ENCODE measurements around the gene HOXD12.

HOXD12 gene

GRCh38 chr2:176071330-176072291, 28.0 kb upstream of the HOXD12 start:
- H3K4me2 ChIP-seq (ENCODE audit: low read length) = no peak overlapping the region
- H3F3A ChIP-seq (ENCODE audit: insufficient read depth, low read length) = no peaks in the 10 kb centered on the region
- no peaks in the 10 kb centered on the region for H3K27me3 ChIP-seq (ENCODE audit: insufficient read depth, low read length)
- H3K9me3 ChIP-seq (ENCODE audit: low read length) = no peaks in the 10 kb centered on the region
- TF ChIP-seq EZH2 (IDR thresholded peaks at IDR 0.05; ENCODE audit: borderline replicate concordance, low read length) = no peak
- TF ChIP-seq, protein P1, sequence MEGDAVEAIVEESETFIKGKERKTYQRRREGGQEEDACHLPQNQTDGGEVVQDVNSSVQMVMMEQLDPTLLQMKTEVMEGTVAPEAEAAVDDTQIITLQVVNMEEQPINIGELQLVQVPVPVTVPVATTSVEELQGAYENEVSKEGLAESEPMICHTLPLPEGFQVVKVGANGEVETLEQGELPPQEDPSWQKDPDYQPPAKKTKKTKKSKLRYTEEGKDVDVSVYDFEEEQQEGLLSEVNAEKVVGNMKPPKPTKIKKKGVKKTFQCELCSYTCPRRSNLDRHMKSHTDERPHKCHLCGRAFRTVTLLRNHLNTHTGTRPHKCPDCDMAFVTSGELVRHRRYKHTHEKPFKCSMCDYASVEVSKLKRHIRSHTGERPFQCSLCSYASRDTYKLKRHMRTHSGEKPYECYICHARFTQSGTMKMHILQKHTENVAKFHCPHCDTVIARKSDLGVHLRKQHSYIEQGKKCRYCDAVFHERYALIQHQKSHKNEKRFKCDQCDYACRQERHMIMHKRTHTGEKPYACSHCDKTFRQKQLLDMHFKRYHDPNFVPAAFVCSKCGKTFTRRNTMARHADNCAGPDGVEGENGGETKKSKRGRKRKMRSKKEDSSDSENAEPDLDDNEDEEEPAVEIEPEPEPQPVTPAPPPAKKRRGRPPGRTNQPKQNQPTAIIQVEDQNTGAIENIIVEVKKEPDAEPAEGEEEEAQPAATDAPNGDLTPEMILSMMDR (IDR thresholded peaks at IDR 0.05; ENCODE audit: low read length) = no peak
- no peaks in the 10 kb centered on the region for H3K79me2 ChIP-seq (ENCODE audit: insufficient read depth, low read length)
- no peak overlapping the region for H2AFZ ChIP-seq (ENCODE audit: low read length)
- no peaks in the 10 kb centered on the region for H4K20me1 ChIP-seq (ENCODE audit: insufficient read depth, low read length)
- no peak overlapping the region for H3K9ac ChIP-seq (ENCODE audit: low read length)
- no peak overlapping the region for H3K4me3 ChIP-seq (ENCODE audit: low read depth, low read length, poor library complexity, severe bottlenecking)
- no peaks in the 10 kb centered on the region for H3K9me2 ChIP-seq (ENCODE audit: low read depth, low read length)
- H3K36me3 ChIP-seq (ENCODE audit: insufficient read depth, low read length) = no peaks in the 10 kb centered on the region
- H3K27ac ChIP-seq (ENCODE audit: low read depth, low read length, poor library complexity, severe bottlenecking) = no peak overlapping the region
- no peaks in the 10 kb centered on the region for H3K4me1 ChIP-seq (ENCODE audit: insufficient read depth, low read length, severe bottlenecking)

GRCh38 chr2:176072292-176072669, 27.3 kb upstream of the HOXD12 start:
- Histone ChIP-seq H3K27ac (ENCODE audit: low read depth, low read length, poor library complexity, severe bottlenecking) (no peak overlapping the region), H3K9me3 (ENCODE audit: low read length) (no peaks in the 10 kb centered on the region), H2AFZ (ENCODE audit: low read length) (no peak overlapping the region), H3F3A (ENCODE audit: insufficient read depth, low read length) (no peaks in the 10 kb centered on the region), H3K4me1 (ENCODE audit: insufficient read depth, low read length, severe bottlenecking) (no peaks in the 10 kb centered on the region), H3K9me2 (ENCODE audit: low read depth, low read length) (no peaks in the 10 kb centered on the region), H3K79me2 (ENCODE audit: insufficient read depth, low read length) (no peaks in the 10 kb centered on the region), H3K9ac (ENCODE audit: low read length) (no peak overlapping the region), H3K27me3 (ENCODE audit: insufficient read depth, low read length) (no peaks in the 10 kb centered on the region), H3K4me2 (ENCODE audit: low read length) (no peak overlapping the region), H3K4me3 (ENCODE audit: low read depth, low read length, poor library complexity, severe bottlenecking) (no peak overlapping the region), H3K36me3 (ENCODE audit: insufficient read depth, low read length) (no peaks in the 10 kb centered on the region), H4K20me1 (ENCODE audit: insufficient read depth, low read length) (no peaks in the 10 kb centered on the region)
- TF ChIP-seq, protein P1 (IDR thresholded peaks at IDR 0.05; ENCODE audit: low read length) = no peak
- no peak for TF ChIP-seq EZH2 (IDR thresholded peaks at IDR 0.05; ENCODE audit: borderline replicate concordance, low read length)

- Histone ChIP-seq H3K4me1 (ENCODE audit: insufficient read depth, low read length, severe bottlenecking) (no peaks in the 10 kb centered on the region), H3F3A (ENCODE audit: insufficient read depth, low read length) (no peaks in the 10 kb centered on the region), H3K36me3 (ENCODE audit: insufficient read depth, low read length) (no peaks in the 10 kb centered on the region), H2AFZ (ENCODE audit: low read length) (no peak overlapping the region), H3K9me3 (ENCODE audit: low read length) (no peaks in the 10 kb centered on the region), H3K4me2 (ENCODE audit: low read length) (no peak overlapping the region), H3K9me2 (ENCODE audit: low read depth, low read length) (no peaks in the 10 kb centered on the region), H3K27me3 (ENCODE audit: insufficient read depth, low read length) (no peaks in the 10 kb centered on the region), H3K79me2 (ENCODE audit: insufficient read depth, low read length) (no peaks in the 10 kb centered on the region), H3K27ac (ENCODE audit: low read depth, low read length, poor library complexity, severe bottlenecking) (no peak overlapping the region), H3K4me3 (ENCODE audit: low read depth, low read length, poor library complexity, severe bottlenecking) (no peak overlapping the region), H3K9ac (ENCODE audit: low read length) (no peak overlapping the region), H4K20me1 (ENCODE audit: insufficient read depth, low read length) (no peaks in the 10 kb centered on the region)
- TF ChIP-seq, protein P1 (IDR thresholded peaks at IDR 0.05; ENCODE audit: low read length) = no peak
- no peak for TF ChIP-seq EZH2 (IDR thresholded peaks at IDR 0.05; ENCODE audit: borderline replicate concordance, low read length)
Measured at GRCh38 chr2:176072951-176073904, 26.4 kb upstream of the HOXD12 start.
